Tibial nerve (tissue), 3 donors: ENCODE data around the gene BCORL1.

Experiments
- CTCF ChIP-seq, 5 experiments: fragments of 200-600 bp in 3 of 5; fragments of 450-650 bp in 2 of 5; sonication (generic) in 3 of 5; IDR thresholded peaks; one replicate each; pipeline ENCODE4 v1.5.1; 2016 to 2019; ENCODE audit warnings: antibody characterized with exemption in 5 of 5, mild to moderate bottlenecking in 3 of 5, moderate library complexity in 2 of 5
- POLR2A ChIP-seq, 2 donors: fragments of 450-650 bp; IDR thresholded peaks; one replicate each; pipeline ENCODE4 v1.6.1; 2017; ENCODE audit warnings: antibody characterized with exemption in 2 of 2, mild to moderate bottlenecking in 2 of 2, moderate library complexity in 2 of 2

- TF ChIP-seq CTCF (IDR thresholded peaks at IDR 0.05): no peak
- TF ChIP-seq POLR2A (IDR thresholded peaks at IDR 0.05): no peak
Measured at GRCh38 chrX:129955682-129956081, 26.8 kb upstream of the BCORL1 start.
